ENCODE data around the gene PILRA.

PILRA gene

DNA sequence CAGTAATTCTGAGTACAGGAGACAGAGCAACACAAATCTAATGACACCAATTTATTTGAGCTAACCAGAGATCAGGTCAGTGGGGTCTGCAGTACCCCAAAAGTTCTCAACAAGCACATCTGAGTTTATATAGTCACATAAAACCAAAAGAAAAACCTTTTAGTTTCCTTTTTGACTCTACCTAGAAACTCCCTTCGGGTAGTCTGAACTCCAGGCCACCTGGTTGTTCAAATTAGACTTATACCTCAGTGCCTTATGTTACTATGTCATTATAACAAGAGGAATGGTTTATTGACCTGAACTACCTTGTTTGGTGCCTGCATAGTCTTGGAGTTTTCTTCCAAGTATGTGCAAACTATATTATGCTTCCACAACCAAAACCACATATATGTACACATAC lies 40.6 kb downstream of the PILRA start:
- no peak for DNase-seq

DNA sequence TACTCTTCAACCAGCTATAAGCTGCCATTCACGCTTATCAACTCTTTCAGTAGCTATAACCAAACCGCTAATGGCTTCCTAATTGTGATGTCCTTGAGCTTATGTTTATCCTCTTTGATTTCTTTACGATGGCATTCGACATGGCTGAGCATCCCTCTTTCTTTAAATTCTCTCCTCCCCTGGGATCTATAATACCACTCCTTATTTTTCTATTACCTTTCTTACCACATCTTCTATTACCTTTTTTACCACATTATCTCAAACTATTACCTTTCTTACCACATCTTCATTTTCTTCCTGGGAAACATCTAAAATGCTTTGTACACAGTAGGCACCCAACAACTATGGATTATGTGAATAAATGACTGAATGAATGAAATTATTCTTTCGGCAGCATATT lies 42.2 kb downstream of the PILRA start:
- DNase-seq = no peak

DNA sequence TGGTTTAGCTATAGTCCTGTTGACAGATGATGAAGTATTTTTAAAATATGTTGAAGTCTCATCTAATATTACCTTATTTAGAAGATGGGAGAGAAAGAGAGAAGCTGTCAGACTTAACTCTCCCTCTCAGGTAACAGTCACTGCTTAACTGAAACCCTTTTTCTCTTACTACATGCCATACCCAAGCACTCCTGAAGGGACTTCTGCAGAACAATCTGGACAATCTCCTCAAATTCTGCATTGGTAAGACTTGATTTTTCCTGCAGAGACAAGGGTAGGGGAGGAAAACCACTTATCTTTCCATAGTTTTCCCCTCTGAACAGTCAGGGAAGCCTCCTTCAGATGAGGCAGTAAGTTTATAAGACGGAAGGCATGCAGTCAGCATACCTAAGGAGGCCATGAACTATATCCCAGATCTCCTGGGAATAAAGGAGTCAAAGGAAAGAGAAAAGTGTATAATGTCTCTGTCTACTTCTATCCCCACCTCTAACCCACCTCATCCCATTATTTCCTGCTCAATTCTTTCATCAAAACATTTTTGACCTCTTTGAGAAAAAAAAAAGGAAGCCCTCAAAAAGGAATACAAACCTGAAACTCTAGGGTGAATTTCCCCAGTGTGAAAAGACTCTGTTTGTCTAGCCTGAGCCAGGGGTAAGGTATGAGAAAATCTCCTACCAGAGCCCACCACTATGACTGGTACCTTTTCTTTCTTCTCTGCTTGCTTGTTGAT lies 45.8 kb downstream of the PILRA start:
- DNase-seq = no peak

DNA sequence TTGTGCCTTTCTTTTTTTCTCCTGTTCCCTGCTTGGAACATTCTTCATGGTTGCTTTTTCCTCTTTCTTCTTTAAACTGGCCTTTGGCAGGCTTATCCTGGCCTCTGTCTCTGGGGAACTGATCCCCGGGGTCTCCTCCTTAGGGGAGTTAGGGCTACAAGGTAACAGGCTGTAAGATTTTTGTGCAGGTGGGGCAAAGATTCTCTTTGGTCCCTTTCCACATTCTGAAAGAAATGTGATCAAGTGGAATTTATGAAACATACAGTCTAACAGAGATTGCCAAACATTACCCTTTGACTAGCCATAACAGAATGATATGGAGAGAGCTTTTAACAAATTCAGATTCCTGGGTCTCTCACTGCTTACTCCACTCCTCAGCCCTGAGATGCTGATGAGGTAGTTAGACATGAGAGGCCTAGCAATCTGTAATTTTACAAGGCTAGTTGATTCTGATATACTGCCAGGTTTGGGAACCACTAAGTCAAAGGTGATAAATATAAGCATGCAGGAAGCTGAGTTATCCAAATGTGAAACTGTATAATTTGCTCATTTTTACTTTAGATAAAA lies 46.5 kb downstream of the PILRA start:
- DNase-seq = no peak

DNA sequence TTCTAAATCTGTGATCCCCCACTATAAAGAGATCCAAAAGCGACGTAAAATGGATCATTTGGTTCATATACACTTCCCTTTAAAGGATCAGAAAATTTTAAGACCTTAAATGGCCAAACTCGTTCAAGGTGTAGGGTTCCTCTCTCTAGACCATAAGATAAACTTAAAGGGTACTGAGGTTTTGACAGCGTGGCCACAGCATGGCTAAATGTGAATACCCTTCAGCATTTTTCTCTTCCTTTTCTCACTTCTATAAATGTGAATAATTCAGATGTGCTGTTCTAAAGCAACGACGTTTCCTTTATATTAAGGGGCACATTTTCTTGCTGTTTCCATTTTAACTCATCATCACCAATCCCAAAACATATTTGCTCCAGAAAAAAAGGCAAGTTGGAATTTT lies 50.0 kb downstream of the PILRA start:
- no peak for DNase-seq

DNA sequence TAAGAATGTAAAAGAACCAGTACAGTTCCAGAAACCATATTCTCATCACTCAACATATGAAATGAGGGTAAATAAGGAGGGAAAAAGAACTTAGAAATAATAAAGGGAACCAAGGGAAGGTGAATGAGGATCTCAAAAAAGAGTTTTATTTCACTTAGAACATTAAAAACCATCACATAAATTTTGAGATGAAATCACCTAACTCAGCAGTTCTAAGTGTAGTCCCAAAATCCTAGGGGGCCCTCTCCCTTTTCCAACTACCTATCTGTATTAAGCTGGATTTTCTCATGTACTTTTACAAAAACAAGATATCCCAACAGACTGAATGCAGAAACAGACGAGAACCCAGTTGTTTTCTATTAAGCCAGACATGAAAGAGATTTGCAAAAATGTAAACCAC lies 52.1 kb downstream of the PILRA start:
- no peak for DNase-seq

DNA sequence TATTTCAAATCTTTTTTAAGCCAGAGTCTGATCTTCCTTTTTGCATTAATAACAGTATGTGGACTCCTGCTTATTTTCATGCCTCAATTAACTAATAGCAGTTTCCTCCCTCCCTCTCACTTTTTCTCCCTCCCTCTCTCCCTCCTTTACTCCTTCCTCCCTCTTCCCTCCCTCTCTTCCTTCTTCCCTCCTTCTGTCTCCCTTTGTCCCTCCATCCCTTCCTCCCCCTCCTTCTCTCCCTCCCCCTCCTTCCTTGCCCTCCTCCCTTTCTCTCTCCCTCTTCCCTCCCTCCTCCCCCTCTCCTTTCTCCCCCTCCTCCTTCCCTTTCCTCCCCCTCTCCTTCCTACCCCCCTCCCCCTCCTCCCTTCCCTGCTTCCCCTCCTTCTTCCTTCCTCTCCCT lies 53.2 kb downstream of the PILRA start:
- DNase-seq = no peak

DNA sequence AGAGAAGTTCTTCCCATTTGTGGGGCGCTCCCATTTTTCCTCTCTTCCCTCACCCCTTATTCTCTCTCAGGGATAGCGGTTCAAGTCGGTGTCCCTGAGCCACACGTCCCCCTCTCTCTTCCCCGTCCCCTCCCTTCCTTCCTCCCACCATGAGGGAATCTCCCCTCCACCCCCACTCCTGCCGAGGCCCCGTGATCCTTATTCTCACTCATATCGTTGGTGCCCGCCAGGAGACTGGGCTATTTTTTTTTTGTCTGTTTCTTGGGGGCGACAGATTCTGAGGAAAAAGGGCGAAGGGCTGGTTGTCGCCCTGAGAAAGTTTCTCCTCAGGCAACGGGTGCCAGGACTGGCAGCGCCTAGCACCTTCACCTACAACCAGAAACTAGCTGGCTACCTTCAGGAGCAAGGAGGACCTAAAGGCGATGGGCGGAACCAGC lies 54.5 kb downstream of the PILRA start:
- no peak for DNase-seq

DNA sequence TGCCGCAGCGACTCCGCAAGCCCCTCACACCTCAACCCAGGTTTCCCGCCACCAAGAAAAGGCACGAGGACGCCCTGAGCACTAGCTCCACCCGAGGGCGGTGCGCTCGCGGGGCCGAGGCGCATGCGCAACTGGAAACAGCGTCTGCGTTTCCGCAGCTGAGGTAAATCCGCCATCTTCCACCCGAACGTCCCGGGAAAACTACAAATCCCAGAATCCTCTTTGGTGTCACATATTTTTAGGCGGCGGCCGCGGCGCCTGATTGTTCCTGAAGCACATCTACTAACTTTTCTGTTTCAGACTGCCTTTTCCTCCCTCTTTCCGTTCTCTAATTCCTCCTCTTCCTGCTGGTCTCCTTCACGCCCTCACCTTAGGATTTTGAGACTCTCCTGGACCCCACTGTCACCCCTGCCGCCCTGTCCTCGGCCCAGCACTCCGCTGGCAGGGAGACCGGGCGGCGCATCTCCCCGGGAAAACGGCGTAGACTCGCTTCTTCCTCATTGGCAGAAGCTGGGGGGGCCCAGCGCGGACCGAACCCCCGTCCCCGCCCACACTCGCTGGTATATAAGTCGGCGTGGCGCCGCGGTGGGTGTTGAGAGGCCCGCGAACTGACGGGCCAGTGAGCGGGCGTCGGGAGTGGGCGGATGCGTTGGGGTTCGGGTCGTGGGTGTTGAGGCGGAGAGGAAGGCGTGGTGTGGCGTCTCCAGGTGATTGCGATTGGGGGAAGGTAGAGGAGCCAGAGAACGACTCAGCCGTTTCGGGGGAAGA lies 55.1 kb downstream of the PILRA start, which contains the start of gene ZCWPW1:
Gene ZCWPW1, minus strand, starts transcription at position 505 of the 768 bp plus-strand sequence. CDS start 8,054 bp downstream, outside the sequence.
- DNase-seq = peak; percentile 98

DNA sequence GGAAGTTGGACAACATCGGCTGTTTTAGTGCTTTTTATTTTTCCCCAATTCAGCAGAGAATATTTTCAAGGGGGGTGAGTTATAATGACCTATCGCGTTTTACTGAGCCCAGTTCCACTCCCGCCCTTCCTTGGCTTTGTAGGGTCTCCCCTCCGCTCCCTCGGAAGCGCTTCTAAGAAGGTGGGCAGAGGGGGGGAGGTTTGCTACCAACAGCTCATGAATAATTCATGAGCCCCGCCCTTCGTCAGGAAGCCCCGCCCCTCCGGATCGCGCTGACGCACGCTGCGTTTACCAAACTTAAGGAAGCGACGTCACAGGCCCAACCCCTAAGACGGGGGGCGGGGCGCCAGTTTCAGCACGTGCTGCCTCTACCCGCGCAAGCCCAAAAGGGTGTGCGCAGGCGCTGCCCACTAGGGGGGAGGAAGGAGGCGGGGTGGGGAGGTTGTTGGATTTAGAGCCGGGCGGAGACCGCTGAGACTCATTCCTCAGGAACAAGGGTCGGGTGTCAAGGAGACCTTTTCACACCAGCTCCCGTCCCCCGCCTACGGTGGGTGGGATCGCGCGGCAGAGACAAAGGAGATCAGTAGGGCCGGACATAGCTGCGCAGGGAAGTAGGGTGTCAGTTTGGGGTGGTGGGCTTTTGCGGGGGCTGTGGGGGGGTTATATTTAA lies 55.8 kb downstream of the PILRA start:
- peak; percentile 100 for DNase-seq

DNA sequence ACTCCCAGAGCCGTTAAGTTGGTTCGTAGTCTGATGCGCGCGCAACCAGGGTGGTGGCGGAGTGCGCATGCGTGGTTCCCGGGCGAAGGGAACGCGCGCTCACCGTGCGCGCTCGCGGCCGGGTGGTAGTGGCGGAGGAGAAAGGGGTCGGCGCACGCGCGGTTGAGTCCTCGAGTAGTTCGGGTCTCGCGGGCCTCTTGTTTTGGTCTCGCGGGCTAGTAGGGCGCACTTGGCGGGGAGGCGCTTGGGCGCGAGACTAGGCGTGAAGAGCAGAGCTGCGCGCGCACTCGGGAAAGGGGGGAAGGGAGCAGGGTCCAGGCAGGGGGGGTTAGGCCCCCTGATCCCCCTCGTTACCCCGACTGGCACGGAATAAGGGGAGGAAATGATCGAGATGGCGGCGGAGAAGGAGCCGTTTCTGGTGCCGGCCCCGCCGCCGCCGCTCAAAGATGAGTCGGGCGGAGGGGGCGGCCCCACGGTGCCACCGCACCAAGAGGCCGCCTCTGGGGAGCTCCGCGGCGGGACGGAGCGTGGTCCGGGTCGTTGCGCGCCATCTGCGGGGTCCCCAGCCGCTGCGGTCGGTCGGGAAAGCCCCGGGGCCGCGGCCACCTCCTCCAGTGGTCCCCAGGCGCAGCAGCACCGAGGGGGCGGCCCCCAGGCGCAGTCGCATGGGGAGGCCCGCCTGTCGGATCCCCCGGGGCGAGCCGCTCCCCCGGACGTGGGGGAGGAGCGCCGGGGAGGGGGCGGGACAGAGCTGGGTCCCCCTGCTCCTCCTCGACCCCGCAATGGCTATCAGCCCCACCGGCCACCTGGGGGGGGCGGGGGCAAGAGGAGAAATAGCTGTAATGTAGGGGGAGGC lies 56.6 kb downstream of the PILRA start, which contains the start of gene MEPCE:
Gene MEPCE, plus strand, starts transcription at position 195 of the 856 bp plus-strand sequence. Its CDS starts 188 bp downstream, at position 383.
- DNase-seq = peak; percentile 94

DNA sequence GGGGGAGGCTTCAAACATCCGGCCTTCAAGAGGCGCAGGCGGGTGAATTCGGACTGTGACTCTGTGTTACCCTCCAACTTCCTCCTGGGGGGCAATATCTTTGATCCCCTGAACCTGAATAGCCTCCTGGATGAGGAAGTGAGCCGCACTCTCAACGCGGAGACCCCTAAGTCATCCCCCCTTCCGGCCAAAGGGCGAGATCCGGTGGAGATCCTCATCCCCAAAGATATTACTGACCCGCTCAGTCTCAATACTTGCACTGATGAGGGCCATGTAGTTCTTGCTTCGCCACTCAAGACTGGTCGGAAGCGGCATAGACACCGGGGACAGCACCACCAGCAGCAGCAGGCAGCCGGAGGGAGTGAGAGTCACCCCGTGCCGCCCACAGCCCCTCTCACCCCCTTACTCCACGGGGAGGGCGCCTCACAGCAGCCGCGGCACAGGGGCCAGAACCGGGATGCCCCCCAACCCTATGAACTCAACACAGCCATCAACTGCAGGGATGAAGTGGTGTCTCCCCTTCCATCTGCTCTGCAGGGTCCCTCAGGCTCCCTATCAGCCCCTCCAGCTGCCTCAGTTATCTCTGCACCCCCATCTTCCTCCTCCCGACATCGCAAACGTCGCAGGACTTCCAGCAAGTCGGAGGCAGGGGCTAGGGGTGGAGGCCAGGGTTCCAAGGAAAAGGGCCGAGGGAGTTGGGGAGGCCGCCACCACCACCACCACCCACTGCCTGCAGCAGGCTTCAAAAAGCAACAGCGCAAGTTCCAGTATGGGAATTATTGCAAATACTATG lies 57.4 kb downstream of the PILRA start:
- DNase-seq = peak; percentile 56

DNA sequence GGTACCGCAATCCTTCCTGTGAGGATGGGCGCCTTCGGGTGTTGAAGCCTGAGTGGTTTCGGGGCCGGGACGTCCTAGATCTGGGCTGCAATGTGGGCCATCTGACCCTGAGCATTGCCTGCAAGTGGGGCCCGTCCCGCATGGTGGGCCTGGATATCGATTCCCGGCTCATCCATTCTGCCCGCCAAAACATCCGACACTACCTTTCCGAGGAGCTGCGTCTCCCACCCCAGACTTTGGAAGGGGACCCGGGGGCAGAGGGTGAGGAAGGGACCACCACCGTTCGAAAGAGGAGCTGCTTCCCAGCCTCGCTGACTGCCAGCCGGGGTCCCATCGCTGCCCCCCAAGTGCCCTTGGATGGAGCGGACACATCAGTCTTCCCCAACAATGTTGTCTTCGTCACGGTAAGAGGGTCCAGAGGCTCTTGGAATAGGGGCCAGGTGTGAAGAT lies 58.0 kb downstream of the PILRA start:
- DNase-seq = no peak

DNA sequence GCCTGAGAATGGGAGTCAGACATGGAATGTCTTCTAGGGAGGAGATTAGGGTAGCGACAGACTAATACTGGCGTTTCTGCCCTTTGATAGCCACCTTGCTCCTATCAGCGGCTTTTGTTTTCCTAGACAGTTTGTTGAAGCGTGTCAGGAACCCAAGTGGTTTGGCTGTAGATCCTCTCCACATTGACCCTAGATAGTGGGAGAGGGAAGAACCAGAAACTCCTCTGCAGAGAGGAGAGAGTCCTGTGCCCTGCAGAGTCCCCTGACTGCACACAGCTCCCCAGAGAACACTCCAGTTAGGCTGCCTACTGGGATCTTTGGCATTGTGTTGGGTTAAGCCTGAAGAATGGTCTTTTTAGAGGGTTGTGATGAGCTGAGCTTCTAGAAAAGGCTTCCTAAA lies 58.8 kb downstream of the PILRA start:
- no peak for DNase-seq

DNA sequence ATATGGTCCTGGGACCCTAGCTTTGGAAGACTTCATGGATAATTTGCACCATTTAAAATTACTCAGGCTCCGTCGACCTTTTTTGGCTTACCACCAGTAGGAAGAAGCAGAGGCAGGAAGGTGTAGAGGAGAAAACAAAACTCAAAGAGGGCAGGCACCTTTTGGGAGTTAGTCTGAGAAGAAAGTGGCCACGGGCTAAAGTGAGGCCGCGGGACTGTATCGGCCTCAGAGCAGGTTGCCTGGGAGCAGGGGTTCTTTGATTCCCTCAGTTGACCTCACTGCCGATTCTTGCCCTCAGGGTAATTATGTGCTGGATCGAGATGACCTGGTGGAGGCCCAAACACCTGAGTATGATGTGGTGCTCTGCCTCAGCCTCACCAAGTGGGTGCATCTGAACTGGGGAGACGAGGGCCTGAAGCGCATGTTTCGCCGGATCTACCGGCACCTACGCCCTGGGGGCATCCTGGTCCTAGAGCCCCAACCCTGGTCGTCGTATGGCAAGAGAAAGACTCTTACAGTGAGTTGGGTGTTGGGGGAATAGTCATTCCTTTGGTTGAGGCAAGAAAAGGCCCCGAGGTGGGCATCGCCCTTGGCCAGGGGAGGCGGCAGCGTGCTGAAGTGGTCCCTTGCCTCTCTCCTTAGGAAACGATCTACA lies 59.5 kb downstream of the PILRA start:
- peak; percentile 20 for DNase-seq

DNA sequence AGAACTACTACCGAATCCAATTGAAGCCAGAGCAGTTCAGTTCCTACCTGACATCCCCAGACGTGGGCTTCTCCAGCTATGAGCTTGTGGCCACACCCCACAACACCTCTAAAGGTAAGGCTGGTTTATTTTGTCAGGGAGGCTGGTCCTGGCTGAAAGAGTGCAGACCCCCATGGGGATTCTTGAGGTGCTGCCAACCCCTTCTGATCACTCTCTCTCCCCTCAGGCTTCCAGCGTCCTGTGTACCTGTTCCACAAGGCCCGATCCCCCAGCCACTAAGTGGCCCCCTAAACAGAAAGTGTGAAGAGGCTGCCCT lies 59.9 kb downstream of the PILRA start:
- DNase-seq = no peak

DNA sequence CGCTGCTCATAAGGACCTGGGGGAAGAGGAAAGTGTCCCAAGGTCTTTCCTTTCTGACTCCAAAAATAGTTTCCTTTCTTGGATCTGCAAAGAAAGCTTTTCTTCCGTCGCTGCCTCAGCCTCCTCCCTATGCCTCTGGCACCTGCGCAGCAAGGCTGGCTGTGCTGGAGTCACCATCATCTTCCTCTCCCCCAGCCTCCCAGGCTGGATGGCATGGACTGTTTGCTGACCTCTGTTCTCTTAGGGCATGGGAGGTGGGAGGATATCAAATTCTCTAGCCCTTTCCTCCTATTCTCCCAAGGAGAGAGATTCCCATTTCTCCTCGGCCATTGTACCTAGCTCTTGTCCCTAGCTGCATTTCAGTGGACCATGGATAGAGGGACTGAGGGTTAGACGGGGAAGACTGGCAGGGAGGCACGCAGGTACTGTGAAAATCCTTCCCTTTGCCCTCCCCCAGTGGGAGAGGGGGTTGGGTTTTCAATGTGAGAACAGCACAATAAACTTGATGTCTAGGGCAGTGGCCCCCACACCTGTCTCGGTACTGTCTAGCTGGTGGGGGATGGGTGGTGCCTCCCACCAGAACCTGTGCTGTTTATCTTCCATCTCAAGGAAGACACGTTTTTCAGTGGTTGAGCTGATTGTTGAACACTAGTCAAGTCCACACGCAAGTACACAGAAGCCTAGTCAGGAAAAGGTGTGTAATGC lies 60.5 kb downstream of the PILRA start:
- DNase-seq = peak; percentile 29

DNA sequence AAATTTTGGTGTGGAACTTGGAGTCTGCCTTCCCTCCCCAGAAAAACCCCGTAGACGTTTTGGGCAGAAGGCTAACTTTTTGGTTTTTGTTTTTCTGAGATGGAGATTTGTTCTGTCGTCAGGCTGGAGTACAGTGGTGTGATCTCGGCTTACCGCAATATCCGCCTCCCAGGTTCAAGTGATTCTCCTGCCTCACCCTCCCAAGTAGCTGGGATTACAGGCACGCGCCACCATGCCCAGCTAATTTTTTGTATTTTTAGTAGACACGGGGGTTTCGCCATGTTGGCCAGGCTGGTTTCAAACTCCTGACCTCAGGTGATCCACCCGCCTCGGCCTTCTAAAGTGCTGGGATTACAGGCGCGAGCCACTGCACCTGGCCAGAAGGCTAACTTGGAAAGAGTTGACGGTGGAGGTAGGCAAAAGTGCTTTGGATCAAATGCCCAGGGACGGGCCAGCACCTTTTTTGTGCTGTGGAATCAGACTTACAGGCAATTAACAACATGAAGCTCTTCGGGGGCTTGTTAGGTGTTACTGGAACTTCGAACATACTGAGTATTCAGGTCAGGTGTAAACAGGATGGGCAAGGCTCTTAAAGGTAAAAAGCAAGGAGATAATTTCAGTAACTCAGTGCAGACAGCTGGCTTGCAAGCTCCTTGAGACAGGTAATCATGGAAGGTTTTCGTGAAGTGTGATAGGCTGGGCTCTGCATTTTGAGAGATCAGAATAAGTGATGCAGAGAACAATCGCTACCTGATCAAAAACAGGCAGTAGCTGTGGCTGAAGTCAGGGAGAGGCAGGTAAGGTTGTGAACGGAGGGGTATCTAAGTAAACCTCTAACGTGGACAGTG lies 61.2 kb downstream of the PILRA start:
- peak; percentile 26 for DNase-seq
